NCI-H82 treated with DMSO at 0.1 percent for 48 hours (cell line): ENCODE data around the gene NQO2.
"Not testable (repeated sequence)": the region's sequence is repeated elsewhere in the genome, so short reads cannot be mapped to it uniquely, and the experiment has no call there.

ENCODE experiments used
- DNase-seq: peaks from one replicate; lab custom pipeline; 2025; ENCODE audit not compliant: unreplicated experiment; lab: John Stamatoyannopoulos, UW

The NQO2 gene

GRCh38 chr6:3011592-3011991 lies 11.9 kb downstream of the NQO2 start:
- no peak for DNase-seq

DNA sequence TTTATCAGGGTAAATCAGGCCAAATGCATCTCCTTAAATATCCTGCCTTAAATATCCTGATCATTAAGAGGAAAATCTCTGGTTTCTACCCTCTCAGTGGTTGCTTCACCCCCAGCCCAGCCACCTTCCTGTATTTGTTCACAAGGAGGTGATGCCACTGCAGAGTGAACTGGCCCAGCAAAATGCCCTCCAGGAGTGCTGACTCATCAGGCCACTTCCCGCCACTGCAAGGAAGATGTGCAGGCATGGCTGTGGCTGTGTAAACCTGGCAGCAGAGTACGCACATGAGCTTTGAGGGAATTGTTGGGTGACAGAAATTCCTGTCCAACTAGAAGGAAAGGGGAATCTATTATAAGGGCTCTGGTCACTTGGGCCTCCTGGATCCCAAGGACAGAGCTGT lies 13.8 kb downstream of the NQO2 start:
- no peak for DNase-seq

DNA sequence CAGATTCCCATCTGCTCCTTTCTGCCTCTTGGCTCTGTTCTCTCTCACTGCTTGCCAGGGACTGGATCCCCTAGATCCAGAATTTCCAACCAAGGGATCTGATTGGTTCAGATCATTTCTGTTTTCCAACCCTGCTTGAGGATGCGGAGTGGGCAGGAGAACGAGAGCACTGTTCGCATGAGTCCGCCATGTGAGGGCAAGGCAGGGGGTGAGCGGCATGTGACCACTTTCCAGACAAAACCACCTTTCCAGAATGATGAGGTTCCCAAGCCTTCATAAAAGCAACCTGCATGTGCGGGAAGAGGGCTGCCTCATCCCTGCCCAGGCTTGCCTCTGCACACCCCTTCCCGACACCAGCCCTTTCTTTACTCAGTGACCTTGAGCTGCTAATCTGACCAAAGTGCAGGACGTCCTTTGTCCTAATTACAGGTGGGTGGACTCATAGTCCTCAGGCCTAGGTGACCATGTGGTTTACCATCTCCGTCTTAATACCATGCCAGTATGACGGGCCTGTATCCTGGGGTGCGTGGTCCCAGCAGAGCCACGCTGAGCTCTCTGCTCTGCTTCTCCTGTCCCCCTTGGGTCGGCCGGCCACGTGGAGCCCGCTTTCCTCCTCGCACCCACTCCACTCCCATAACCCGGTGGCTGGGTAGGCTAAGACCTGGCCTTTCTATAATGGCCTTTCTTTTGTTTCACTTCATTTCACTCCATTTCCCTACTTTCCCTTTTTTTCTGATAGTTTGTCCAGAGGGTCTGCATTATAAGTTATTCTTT lies 14.4 kb downstream of the NQO2 start:
- DNase-seq, result no peak

DNA sequence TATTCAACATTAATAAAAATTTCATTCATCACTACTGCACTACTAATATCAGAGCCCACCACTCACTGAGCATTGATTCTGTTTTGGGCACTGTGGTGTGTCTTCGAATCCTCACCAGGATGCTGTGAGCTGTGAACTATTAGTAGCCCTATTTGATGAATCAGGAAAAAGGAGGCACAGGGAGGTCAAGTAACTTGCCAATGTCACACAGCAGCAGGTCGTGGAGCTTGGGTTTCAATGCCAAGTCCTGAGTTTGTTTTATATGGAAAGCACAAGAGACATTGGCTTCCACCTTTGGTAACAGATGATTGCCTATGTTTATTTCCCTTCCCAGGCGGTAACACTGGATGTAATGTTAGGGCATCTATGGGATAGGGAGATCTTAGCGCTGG lies 15.0 kb downstream of the NQO2 start:
- no peak for DNase-seq

- DNase-seq, result no peak
These were observed 15.4 kb downstream of the NQO2 start for GRCh38 chr6:3015144-3015543.

DNA sequence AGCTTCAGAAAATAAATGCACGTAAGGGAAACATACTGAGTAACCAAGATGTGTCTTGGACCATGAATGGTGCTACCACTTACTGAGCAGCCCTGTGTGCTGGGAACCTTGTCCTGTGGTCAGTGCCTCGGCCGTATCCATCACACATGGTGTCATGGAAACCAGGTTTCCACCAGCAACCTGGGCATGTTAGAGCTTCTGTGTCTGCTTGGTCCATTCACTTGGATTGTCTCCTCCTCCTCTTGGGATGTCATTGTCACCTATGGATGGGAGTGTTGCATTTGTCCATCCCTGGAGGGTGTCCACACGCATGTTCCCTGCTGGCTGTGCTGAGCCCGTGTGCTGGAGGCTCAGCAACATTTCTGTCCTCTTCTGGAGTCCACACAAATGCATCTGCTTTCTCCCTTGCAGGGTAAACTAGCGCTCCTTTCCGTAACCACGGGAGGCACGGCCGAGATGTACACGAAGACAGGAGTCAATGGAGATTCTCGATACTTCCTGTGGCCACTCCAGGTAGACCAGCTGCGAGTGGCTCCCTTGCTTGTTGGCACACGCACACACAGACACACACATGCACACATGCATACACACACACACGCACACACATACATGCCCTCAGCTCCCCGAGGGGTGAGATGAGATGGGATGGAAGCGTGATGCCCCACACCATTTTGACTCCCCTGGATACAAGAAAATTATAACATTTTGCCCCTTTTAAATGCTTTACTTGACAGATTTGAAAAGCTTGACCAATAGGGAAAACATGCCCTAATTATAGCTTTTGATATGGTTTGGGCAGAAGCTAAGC lies 17.0 kb downstream of the NQO2 start:
- DNase-seq, result no peak

- DNase-seq, result no peak
These were observed 17.6 kb downstream of the NQO2 start for GRCh38 chr6:3017304-3017703.

DNA sequence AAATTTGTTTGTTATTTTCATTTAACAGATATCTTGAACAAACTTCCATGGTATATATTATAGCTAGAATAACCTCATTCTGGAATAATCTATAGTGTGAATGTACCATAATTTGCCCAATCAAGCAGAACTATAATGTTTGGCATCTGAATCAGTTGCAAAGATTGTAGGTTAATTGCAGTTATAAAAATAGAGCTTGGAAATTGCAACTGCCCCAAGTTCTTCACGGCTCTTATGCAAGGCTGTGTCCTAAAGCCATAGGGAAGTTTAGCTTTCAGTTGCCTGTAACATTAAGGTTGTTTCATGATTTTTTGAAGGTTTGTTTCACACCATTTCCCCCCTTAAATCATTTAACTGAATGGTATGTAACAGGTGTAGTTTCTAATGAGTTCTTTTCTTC lies 19.4 kb downstream of the NQO2 start:
- DNase-seq, result no peak

DNA sequence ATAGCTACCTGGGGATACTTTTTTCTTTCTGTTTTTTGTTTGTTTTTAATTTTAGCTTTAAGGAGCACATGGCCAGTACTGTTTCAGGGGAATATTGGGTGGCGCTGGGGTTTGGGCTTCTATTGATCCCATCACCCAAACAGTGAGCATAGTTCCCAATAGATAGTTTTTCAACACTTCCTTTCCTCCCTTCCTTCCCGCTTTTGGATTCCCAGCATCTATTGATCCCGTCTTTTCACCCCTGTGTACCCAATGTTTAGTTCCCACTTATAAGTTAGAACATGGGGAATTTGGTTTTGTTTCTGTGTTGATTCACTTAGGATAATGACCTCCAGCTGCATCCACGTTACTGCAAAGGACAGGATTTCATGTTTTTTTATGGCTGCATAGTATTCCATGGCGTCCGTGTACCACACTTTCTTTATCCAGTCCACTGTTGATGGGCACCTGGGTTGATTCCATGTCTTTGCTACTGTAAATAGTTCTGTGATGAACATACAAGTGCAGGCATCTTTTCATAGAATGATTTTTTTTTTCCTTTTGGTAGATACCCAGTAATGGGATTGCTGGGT lies 20.1 kb downstream of the NQO2 start:
- DNase-seq, result no peak

DNA sequence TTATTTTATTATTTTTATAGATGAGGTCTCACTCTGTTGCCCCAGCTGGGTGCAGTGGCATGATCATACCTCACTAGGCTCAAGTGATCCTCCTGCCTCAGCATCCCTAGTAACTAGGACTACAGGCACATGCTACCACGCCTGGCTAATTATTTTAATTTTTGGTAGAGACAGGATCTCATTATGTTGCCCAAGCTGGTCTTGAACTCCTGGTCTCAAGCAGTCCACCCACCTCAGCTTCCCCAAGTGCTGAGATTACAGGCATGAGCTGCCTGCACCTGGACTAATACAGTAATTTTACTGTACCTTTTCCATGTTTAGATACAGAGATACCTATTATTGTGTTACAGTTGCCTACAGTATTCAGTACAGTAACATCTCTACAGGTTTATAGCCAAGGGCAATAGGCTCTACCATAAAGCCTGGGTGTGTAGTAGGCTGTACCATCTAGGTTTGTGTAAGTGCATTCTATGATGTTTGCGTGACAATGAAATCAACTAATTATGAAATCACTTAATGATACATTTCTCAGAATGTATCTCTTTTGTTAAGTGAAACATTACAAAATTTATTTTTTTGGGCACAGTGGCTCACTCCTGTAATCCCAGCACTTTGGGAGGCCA lies 21.4 kb downstream of the NQO2 start:
- not testable (repeated sequence) for DNase-seq

- no peak for DNase-seq
These were observed 23.3 kb downstream of the NQO2 start for GRCh38 chr6:3022765-3023662.

DNA sequence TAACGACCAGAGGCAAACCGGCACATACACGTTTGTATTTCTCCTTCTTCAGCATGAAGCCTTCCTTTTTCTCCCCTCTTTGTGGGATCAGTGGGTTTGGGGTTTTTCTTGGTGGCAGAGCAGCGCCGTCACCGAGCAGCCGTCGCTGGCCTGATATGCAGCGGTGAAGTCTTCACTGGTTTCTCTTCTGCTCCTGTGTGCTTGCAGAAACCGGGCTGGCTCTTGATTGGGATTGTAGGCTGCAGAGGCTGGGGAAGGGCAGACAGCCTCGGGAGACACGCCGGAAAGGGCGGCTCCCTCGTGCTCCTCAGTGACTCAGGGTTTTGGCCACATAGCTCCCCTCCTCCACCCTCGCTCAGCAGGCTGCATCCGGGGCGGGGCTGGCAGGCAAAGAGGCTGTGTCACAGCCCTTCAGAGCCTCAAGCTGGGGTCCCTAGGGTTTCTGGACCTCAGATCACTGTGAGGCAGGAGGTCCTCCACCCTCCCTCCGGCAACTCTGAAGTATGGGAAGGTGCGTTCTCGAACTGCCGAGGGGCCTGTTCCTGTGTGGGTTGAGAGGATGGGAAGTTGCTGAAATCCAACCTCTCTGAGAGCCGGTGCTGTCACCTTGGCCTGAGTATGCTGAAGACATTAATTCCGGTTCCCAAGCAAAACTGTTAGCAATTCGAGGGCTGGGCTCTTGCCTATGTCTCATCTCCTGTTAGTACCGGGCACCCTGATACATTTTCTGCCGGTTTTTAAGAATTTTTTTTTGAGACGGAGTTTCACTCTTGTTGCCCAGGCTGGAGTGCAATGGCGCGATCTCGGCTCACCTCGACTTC lies 24.2 kb downstream of the NQO2 start:
- DNase-seq, result peak; percentile 87

DNA sequence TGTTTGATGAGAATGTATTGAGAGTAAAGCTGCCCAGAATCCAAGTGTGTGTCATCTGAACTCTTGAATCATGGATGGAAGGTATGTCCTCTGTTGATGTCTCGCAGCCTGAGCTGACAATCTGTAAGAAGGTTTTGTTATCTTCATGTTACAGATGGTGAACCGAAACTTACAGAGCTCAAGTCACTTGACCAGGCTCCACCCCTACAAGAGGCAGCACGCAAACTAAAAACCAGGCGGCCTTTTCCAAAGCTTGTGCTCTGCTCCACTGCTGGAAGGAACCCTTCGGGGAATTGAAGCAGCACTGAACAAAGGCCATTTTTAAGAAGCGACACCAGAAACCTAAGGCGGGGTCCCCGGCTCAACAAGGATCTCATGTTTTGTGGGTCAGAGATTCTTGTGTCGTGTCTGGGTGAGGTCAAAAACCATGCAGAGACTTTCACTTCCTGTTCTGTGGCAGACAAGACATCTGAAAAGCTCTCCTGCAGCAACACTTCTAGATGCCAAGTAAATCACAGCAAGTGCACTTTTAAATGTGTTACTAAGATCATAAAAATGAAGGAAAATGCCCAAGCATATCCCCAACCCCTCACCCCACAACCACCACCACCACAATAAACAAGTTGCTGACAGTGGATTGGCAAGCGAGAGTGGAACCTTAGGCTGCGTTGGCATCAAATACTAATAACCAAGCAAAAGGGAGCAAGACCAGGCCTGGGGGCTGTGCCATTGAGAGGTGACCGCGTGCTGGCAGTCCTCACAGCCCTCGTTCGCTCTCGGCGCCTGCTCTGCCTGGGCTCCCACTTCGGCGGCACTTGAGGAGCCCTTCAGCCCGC lies 27.3 kb downstream of the NQO2 start:
- no peak for DNase-seq

DNA sequence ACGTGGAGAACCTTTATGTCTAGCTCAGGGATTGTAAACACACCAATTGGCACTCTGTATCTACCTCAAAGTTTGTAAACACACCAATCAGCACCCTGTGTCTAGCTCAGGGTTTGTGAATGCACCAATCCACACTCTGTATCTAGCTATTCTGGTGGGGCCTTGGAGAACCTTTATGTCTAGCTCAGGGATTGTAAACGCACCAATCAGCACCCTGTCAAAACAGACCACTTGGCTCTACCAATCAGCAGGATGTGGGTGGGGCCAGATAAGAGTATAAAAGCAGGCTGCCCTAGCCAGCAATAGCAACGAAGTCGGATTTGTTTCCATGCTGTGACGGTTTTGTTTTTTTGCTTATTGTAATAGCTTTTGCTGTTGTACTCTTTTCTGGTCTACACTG lies 28.5 kb downstream of the NQO2 start:
- DNase-seq, result not testable (repeated sequence)

- no peak for DNase-seq
These were observed 32.4 kb downstream of the NQO2 start for GRCh38 chr6:3031857-3032640.

- no peak for DNase-seq
These were observed 33.3 kb downstream of the NQO2 start for GRCh38 chr6:3032986-3033385.

- DNase-seq, result no peak
These were observed 34.0 kb downstream of the NQO2 start for GRCh38 chr6:3033652-3034051.

GRCh38 chr6:3035397-3035796 lies 35.7 kb downstream of the NQO2 start:
- DNase-seq, result no peak
